H9 (cell line): ENCODE data around the gene FOXO6. TPM values are rescaled to one million over a fixed set of nuclear protein-coding genes. Genes with fewer than 3 reads are reported as not detected.
"Not testable (repeated sequence)": the region's sequence is repeated elsewhere in the genome, so short reads cannot be mapped to it uniquely, and the experiment has no call there.

ENCODE experiments used
- DNase-seq: peaks from one replicate; pipeline ENCODE4 v3.0.0-alpha.2; 2017
- H2AFZ ChIP-seq: one replicate; pipeline ENCODE4 v1.6.1; 2013; ENCODE audit warnings: mild to moderate bottlenecking, low read length, control low read depth, moderate library complexity
- H2AK5ac ChIP-seq: 2 replicates; pipeline ENCODE4 v1.6.1; 2013; ENCODE audit warnings: low read length, control low read depth, mixed read lengths; ENCODE audit not compliant: insufficient read length
- H2BK120ac ChIP-seq: one replicate; pipeline ENCODE4 v1.6.1; 2013; ENCODE audit warnings: low read depth, mild to moderate bottlenecking, low read length, control low read depth, inconsistent platforms; ENCODE audit not compliant: poor library complexity, severe bottlenecking
- H2BK12ac ChIP-seq: 2 replicates; pipeline ENCODE4 v1.6.1; 2013; ENCODE audit warnings: low read length, control low read depth, mixed read lengths, low read depth; ENCODE audit not compliant: insufficient read length
- H2BK15ac ChIP-seq: 2 replicates; pipeline ENCODE4 v1.6.1; 2013; ENCODE audit warnings: low read depth, low read length, control low read depth
- H2BK20ac ChIP-seq: one replicate; pipeline ENCODE4 v1.6.1; 2013; ENCODE audit warnings: low read depth, mild to moderate bottlenecking, low read length, control low read depth, inconsistent platforms; ENCODE audit not compliant: poor library complexity, severe bottlenecking
- H2BK5ac ChIP-seq: 2 replicates; pipeline ENCODE4 v1.6.1; 2013; ENCODE audit warnings: low read length, control low read depth, mixed read lengths; ENCODE audit not compliant: insufficient read length
- H3K14ac ChIP-seq: 2 replicates; pipeline ENCODE4 v1.6.1; 2013; ENCODE audit warnings: low read length, control low read depth; ENCODE audit not compliant: insufficient read depth
- H3K18ac ChIP-seq: 2 replicates; pipeline ENCODE4 v1.6.1; 2013; ENCODE audit warnings: low read depth, mild to moderate bottlenecking, mixed read lengths, low read length, control low read depth; ENCODE audit not compliant: insufficient read length
- H3K23ac ChIP-seq: 2 replicates; pipeline ENCODE4 v1.6.1; 2013; ENCODE audit warnings: low read length, control low read depth, mixed read lengths, low read depth; ENCODE audit not compliant: insufficient read length
- H3K23me2 ChIP-seq: 2 replicates; pipeline ENCODE4 v1.6.1; 2013; ENCODE audit warnings: low read depth, mild to moderate bottlenecking, mixed read lengths, low read length, control low read depth; ENCODE audit not compliant: insufficient read length, poor library complexity, severe bottlenecking
- H3K27ac ChIP-seq: 2 replicates; pipeline ENCODE4 v1.5.1; 2013; ENCODE audit warnings: low read length, control low read depth, mixed read lengths, low read depth; ENCODE audit not compliant: insufficient read length
- H3K27me3 ChIP-seq: 2 replicates; pipeline ENCODE4 v1.6.1; 2013; ENCODE audit warnings: low read length, control low read depth, inconsistent platforms; ENCODE audit not compliant: insufficient read depth
- H3K4ac ChIP-seq: 2 replicates; pipeline ENCODE4 v1.6.1; 2013; ENCODE audit warnings: low read depth, mild to moderate bottlenecking, control low read depth, inconsistent platforms, low read length, moderate library complexity
- H3K4me1 ChIP-seq: 2 replicates; pipeline ENCODE4 v1.6.1; 2013; ENCODE audit warnings: low read length, control low read depth, inconsistent platforms; ENCODE audit not compliant: insufficient read depth
- H3K4me2 ChIP-seq: 2 replicates; pipeline ENCODE4 v1.6.1; 2013; ENCODE audit warnings: low read length, control low read depth, mixed read lengths; ENCODE audit not compliant: insufficient read length, insufficient read depth
- H3K56ac ChIP-seq: 2 replicates; pipeline ENCODE4 v1.6.1; 2013; ENCODE audit warnings: low read depth, mild to moderate bottlenecking, mixed read lengths, low read length, control low read depth; ENCODE audit not compliant: insufficient read length
- H3K79me1 ChIP-seq: 2 replicates; pipeline ENCODE4 v1.6.1; 2013; ENCODE audit warnings: low read depth, mild to moderate bottlenecking, moderate library complexity, low read length, control low read depth, inconsistent platforms; ENCODE audit not compliant: insufficient read depth, poor library complexity, severe bottlenecking
- H3K79me2 ChIP-seq: 2 replicates; pipeline ENCODE4 v1.6.1; 2013; ENCODE audit warnings: low read length, control low read depth, inconsistent platforms; ENCODE audit not compliant: insufficient read depth
- H3K9ac ChIP-seq: 2 replicates; pipeline ENCODE4 v1.6.1; 2013; ENCODE audit warnings: low read length, control low read depth, mixed read lengths; ENCODE audit not compliant: insufficient read length; ENCODE audit errors: extremely low read depth
- H3K9me3 ChIP-seq: one replicate; pipeline ENCODE4 v1.6.1; 2013; ENCODE audit warnings: low read depth, low read length, inconsistent platforms; ENCODE audit not compliant: control insufficient read depth
- H3T11ph ChIP-seq: one replicate; pipeline ENCODE4 v1.6.1; 2013; ENCODE audit warnings: mild to moderate bottlenecking, low read length, control low read depth, inconsistent platforms
- H4K20me1 ChIP-seq: one replicate; pipeline ENCODE4 v1.6.1; 2013; ENCODE audit not compliant: control insufficient read depth, insufficient read length, insufficient read depth
- H4K5ac ChIP-seq: 2 replicates; pipeline ENCODE4 v1.6.1; 2013; ENCODE audit warnings: low read depth, mild to moderate bottlenecking, mixed read lengths, low read length, control low read depth; ENCODE audit not compliant: insufficient read length
- H4K8ac ChIP-seq: replicated peaks from 2 replicates; pipeline ENCODE4 v1.6.1; 2013; ENCODE audit warnings: low read length, control low read depth, mixed read lengths, low read depth; ENCODE audit not compliant: insufficient read length
- H4K91ac ChIP-seq: 2 replicates; pipeline ENCODE4 v1.6.1; 2013; ENCODE audit warnings: low read depth, mild to moderate bottlenecking, moderate library complexity, mixed read lengths, low read length, control low read depth; ENCODE audit not compliant: insufficient read length
- H3K27ac Mint-ChIP-seq, 3 experiments: 2 replicates in 2 of 3; 3 replicates in 1 of 3; pipeline ENCODE4 v1.8.0; 2020 to 2021; ENCODE audit warnings: mixed read lengths in 3 of 3, mild to moderate bottlenecking in 1 of 3, moderate library complexity in 1 of 3
- H3K27me3 Mint-ChIP-seq: 2 replicates; pipeline ENCODE4 v1.8.0; 2021; ENCODE audit warnings: low read depth, mild to moderate bottlenecking, moderate library complexity, mixed read lengths
- H3K36me3 Mint-ChIP-seq, 3 experiments: 2 replicates in 2 of 3; 3 replicates in 1 of 3; pipeline ENCODE4 v1.8.0; 2020 to 2021; ENCODE audit warnings: low read depth in 3 of 3, mixed read lengths in 3 of 3; ENCODE audit not compliant: insufficient read depth in 1 of 3
- H3K4me1 Mint-ChIP-seq, 2 experiments: 2 replicates each; pipeline ENCODE4 v1.8.0; 2020; ENCODE audit warnings: mixed read lengths in 2 of 2
- H3K4me3 Mint-ChIP-seq, 2 experiments: 2 replicates in 1 of 2; 3 replicates in 1 of 2; pipeline ENCODE4 v1.8.0; 2020 to 2021; ENCODE audit warnings: mild to moderate bottlenecking in 2 of 2, mixed read lengths in 2 of 2, moderate library complexity in 1 of 2
- H3K9me3 Mint-ChIP-seq, 2 experiments: 2 replicates in 1 of 2; 3 replicates in 1 of 2; pipeline ENCODE4 v1.8.0; 2020; ENCODE audit warnings: mild to moderate bottlenecking in 2 of 2, mixed read lengths in 2 of 2, moderate library complexity in 1 of 2
- CTCF ChIP-seq: fragments of 200-600 bp; sonication (generic); conservative IDR thresholded peaks from 3 replicates; pipeline ENCODE4 v1.8.0; 2021; ENCODE audit warnings: antibody characterized with exemption, mild to moderate bottlenecking
- WGBS: extraction: QIAGEN DNeasy Blood & Tissue Kit; methylation state at CpG from one replicate; pipeline ENCODE4 v1.1.7; 2013; ENCODE audit warnings: missing lambda C conversion rate, low lambda C conversion rate, mixed read lengths; ENCODE audit not compliant: insufficient read length; ENCODE audit errors: extremely low coverage; 5-methylcytosine and 5-hydroxymethylcytosine counted together
- total RNA-seq: library from RNA; stranded (reverse); gene quantifications from 2 replicates; pipeline ENCODE4 v1.2.1, GENCODE V29; 2021

FOXO6 gene
- total RNA-seq, 1 experiment from 2014 or later = 0.83 TPM

- Histone ChIP-seq H4K91ac (no peak overlapping the region), H3K79me2 (no peaks in the 10 kb centered on the region), H3K56ac (no peak overlapping the region), H3K18ac (no peak overlapping the region), H2BK120ac (no peak overlapping the region), H2BK12ac (no peak overlapping the region), H3K9ac (no peak overlapping the region), H3K14ac (no peak overlapping the region), H4K8ac (no peak overlapping the region), H3K9me3 (no peaks in the 10 kb centered on the region), H3K79me1 (no peaks in the 10 kb centered on the region), H3K23ac (no peak overlapping the region), H4K20me1 (no peaks in the 10 kb centered on the region), H3T11ph (no peak overlapping the region), H3K4me2 (no peak overlapping the region), H2BK20ac (no peak overlapping the region), H4K5ac (no peak overlapping the region), H3K27ac (no peak overlapping the region), H3K4ac (no peak overlapping the region), H2BK15ac (no peak overlapping the region), H3K27me3 (no peaks in the 10 kb centered on the region), H2AFZ (peak overlapping the region; percentile 57), H2AK5ac (no peak overlapping the region), H2BK5ac (no peak overlapping the region), H3K4me1 (no peaks in the 10 kb centered on the region), H3K23me2 (no peaks in the 10 kb centered on the region)
- Mint-ChIP-seq H3K27ac (peak overlapping the region in 2 of 3 experiments; percentile 23 to 63; a peak in 3 of 7 replicates), H3K4me3 (no peak overlapping the region), H3K4me1 (peaks cover 9 to 19% of the 10 kb centered on the region in 2 experiments; a peak in 3 of 4 replicates), H3K36me3 (no peaks in the 10 kb centered on the region; a peak in 1 of 7 replicates), H3K9me3 (peaks cover 7% of the 10 kb centered on the region in 2 experiments; a peak in 3 of 5 replicates), H3K27me3 (peaks cover 2% of the 10 kb centered on the region)
- DNase-seq = no peak
- no peak for TF ChIP-seq CTCF
- no CpG with 5 or more reads among the region's 1 CpG for WGBS
Measured at GRCh38 chr1:41331546-41331917, 29.7 kb upstream of the FOXO6 start.

GRCh38 chr1:41332161-41332560 is 29.1 kb upstream of the FOXO6 start:
- H4K8ac ChIP-seq, H3K9ac ChIP-seq, H2BK120ac ChIP-seq, H3K27ac ChIP-seq, H2BK5ac ChIP-seq, H2AFZ ChIP-seq, H3K27me3 ChIP-seq, H3K4ac ChIP-seq, H3K18ac ChIP-seq, H3K36me3 Mint-ChIP-seq, H3K79me2 ChIP-seq, H3K9me3 Mint-ChIP-seq, H2AK5ac ChIP-seq, H3K23me2 ChIP-seq, H3K9me3 ChIP-seq, H3K4me3 Mint-ChIP-seq, H3K79me1 ChIP-seq, H3T11ph ChIP-seq, H3K4me2 ChIP-seq, H3K14ac ChIP-seq, H4K91ac ChIP-seq, DNase-seq, H4K5ac ChIP-seq, H2BK12ac ChIP-seq, H3K27me3 Mint-ChIP-seq, H3K27ac Mint-ChIP-seq, H3K56ac ChIP-seq, H3K23ac ChIP-seq, H2BK15ac ChIP-seq, H3K4me1 ChIP-seq, H2BK20ac ChIP-seq, H4K20me1 ChIP-seq: not testable (repeated sequence)
- no CpG with 5 or more reads among the region's 6 CpGs for WGBS
- peaks cover 9 to 19% of the 10 kb centered on the region in 2 experiments; a peak in 3 of 4 replicates for H3K4me1 Mint-ChIP-seq
